Smooth muscle cell of the pulmonary artery (primary cell): ENCODE results near the gene VWDE. TPM values are rescaled to one million over a fixed set of nuclear protein-coding genes. Genes with fewer than 3 reads are reported as not detected.

Experiments
- total RNA-seq: library from RNA; depleted of rRNA; stranded (reverse); fragments of >200 nt; gene quantifications from 2 replicates; pipeline ENCODE4 v1.2.3, GENCODE V29; 2014

VWDE gene
- total RNA-seq: under 0.01 TPM in 1 of 2 replicates, not detected in the other

GRCh38 chr7:12403287-12404181 lies at the start of gene VWDE:
TSS of gene VWDE (minus strand) at chr7:12403865. CDS start at chr7:12403716, 149 bp downstream.

Other genes with a start within 250 kb of the VWDE start
- 68.2 and 79.7 TPM in 2 replicates for gene TMEM106B, start 192.6 kb downstream of the VWDE start, total RNA-seq
- 0.23 and 1.2 TPM in 2 replicates for gene SCIN, start 166.9 kb upstream of the VWDE start, total RNA-seq